GM21576 (cell line): ENCODE results near the gene TAOK3.
"Not testable (repeated sequence)": the region's sequence is repeated elsewhere in the genome, so short reads cannot be mapped to it uniquely, and the experiment has no call there.

Experiments
- ATAC-seq: cut with Tn5 transposase; IDR thresholded peaks from one replicate; pipeline ENCODE4 v1.9.1; 2021; ENCODE audit warnings: mild to moderate bottlenecking, moderate library complexity; ENCODE audit not compliant: unreplicated experiment

TAOK3 gene

GRCh38 chr12:118304093-118304492 lies 68.6 kb downstream of the TAOK3 start:
- no peak for ATAC-seq

GRCh38 chr12:118302053-118302452 lies 70.7 kb downstream of the TAOK3 start:
- no peak for ATAC-seq

DNA sequence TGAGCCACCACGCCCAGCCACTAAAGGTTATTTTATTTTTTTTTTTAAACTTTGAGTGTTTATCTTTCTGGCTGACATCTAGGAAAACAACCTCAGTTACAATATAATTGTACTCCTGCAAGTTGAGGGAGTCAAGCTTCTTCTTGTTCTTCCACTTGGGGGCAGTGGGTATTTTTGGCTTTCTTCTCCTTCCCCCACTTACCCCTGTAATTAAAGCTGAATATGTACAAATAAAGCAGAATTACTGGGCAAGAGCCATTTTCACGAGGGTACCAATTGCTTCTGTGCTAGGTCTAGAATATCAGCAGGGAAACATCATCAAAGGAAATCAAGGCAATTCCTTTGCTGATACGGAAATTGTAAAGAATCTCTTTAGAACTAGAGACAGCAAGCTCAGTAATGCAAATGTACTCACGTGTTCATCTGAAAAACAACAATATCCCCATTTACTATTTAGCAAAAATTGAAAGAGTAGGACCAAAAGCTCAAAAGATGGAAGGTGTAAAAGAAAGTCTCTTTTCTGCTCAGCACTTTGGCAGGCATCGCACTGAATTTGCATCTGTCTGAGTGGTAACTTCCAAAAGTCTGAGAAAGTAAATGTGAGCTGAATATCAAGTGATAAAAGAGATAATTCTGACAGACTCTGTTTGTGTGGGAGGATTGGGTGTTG lies 72.8 kb downstream of the TAOK3 start:
- ATAC-seq: no peak

- ATAC-seq: no peak
These were observed 75.4 kb downstream of the TAOK3 start for GRCh38 chr12:118297284-118297683.

- no peak for ATAC-seq
These were observed 79.9 kb downstream of the TAOK3 start for GRCh38 chr12:118292836-118293235.

DNA sequence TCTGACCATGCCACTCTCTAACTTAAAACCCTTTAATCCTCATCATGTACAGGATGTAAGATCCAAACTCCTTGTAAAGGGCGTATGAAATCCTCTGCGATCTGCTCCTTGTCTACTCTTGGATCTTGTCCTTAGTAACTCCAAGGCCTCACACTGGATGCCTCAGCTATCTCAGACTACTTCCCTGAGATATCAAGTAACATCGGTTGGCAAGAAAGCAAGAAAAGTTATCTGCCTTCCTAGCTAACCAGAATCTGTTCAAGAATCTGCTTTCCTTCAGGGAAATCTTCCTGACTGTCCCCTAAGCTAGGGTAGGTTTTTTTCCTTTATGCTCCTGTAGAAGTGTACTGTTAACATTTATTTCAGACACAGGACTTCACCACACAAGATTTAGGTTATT lies 82.6 kb downstream of the TAOK3 start:
- ATAC-seq: no peak

- no peak for ATAC-seq
These were observed 84.5 kb downstream of the TAOK3 start for GRCh38 chr12:118288174-118288573.

- ATAC-seq: no peak
These were observed 85.0 kb downstream of the TAOK3 start for GRCh38 chr12:118287728-118288127.

DNA sequence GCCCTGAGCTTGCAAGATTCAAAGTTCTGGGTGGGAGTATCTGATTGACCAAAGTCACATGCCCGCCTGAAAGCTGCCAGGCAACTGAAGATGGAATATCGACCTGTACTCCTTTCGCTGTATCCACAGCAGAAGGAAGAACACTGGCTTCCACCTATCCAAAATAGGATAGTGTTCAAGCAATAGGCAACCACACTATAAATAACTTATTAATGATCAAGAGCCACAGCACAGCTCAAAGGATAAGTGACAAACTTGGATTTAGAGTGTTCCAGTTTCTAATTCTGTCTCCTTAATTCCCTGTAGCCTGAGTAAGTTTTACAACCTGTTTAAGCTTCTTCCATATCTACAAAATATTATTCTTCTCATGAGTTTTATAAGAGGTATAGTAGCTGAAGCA lies 89.9 kb downstream of the TAOK3 start:
- ATAC-seq: no peak

- not testable (repeated sequence) for ATAC-seq
These were observed 94.4 kb downstream of the TAOK3 start for GRCh38 chr12:118278288-118278687.

GRCh38 chr12:118274066-118274465 lies 98.6 kb downstream of the TAOK3 start:
- ATAC-seq: no peak

GRCh38 chr12:118271770-118272417 lies 100.8 kb downstream of the TAOK3 start:
- ATAC-seq: no peak

- ATAC-seq: no peak
These were observed 101.5 kb downstream of the TAOK3 start for GRCh38 chr12:118271183-118271582.

GRCh38 chr12:118269806-118270205 lies 102.9 kb downstream of the TAOK3 start:
- no peak for ATAC-seq

DNA sequence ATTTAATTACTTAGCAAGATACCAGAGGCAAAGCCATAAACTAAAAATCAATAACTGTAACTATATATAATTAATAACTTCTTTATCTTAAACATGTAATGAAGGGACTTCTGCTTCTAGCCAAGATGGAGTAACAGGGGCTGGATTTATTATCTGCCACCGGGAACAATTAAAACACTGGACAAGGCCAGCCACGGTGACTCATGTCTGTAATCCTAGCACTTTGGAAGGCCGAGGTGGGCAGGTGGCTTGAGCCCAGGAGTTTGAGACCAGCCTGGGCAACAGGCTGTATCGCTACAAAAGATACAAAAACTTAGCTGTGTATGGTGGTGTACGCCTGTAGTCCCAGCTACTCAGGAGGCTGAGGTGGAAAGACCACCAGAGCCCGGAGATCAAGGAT lies 113.6 kb downstream of the TAOK3 start:
- no peak for ATAC-seq

DNA sequence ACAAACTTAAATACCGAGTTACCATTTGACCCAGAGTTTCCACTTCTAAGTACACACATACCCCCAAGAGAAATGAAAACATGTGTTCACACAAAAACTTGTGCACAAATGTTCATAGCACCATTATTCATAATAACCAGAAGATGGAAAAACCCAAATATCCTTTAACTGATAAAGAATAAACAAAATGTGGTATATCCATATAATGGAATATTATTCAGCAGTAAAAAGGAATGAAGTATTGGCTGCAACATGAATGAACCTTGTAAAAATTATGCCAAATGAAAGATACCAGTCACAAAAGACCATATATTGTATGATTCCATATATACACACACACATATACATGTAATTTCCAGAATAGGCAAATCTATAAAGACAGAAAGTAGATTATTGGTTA lies 116.4 kb downstream of the TAOK3 start:
- no peak for ATAC-seq

GRCh38 chr12:118249547-118249946 lies 123.2 kb downstream of the TAOK3 start:
- ATAC-seq: no peak

GRCh38 chr12:118245886-118246285 lies 126.8 kb downstream of the TAOK3 start:
- ATAC-seq: not testable (repeated sequence)

DNA sequence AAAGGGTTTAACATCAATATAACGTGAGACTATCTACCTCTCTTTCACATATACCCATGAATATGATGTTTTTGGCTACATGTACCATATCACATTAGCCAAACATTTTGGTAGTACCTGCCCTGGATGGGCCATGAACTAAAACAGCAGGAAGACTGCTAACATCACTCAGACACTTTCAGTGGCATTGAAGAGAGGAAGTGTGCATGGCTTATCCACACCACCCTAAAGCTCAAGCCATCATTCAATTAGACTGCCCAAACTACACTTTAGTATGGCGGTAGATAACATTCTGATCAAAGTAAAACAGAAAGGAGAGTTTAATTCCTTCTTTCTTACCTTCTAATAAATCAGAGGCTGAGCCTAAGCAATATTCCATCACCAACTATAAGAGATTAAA lies 133.8 kb downstream of the TAOK3 start:
- peak; percentile 44 for ATAC-seq

- no peak for ATAC-seq
These were observed 134.8 kb downstream of the TAOK3 start for GRCh38 chr12:118237908-118238307.

DNA sequence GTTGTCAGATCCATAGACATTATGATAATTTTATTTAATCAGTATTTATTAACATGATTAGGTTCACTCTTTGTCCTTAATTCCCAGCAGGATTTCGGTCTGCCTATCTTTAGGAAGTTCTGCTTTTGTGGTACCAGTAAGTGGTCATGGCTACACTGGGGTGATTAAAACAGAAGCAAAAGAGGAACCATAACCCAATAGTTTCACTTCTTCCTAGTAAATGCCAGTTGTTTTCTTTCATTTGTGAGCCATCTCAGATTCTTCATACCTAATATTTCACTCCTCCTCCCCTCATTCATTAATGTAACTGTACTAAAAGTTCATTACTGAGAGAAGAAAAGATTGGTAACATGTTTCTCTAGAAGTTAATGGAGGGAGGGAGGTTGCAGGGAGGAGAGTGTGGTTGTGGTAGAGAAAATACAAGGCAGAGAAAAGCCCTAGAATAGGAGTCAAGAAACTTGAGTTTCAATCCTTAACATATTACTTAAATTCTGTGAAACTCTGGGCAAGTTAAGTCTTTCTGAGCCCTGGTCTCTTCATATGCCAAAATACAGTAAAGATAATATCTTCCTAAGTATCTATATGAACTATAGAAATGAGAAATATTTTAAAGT lies 135.5 kb downstream of the TAOK3 start:
- ATAC-seq: peak; percentile 84

- ATAC-seq: no peak
These were observed 152.0 kb downstream of the TAOK3 start for GRCh38 chr12:118220702-118221101.
